GM19023 (cell line): Measurements from ENCODE around the gene UBAP1L.

Source experiments
- ATAC-seq: cut with Tn5 transposase; IDR thresholded peaks from one replicate; pipeline ENCODE4 v1.9.1; 2021; ENCODE audit warnings: mild to moderate bottlenecking, moderate library complexity; ENCODE audit not compliant: unreplicated experiment

The UBAP1L gene

GRCh38 chr15:65067645-65068402 is 47.2 kb downstream of the UBAP1L start, which contains the start of gene RASL12:
RASL12 (minus strand) TSS chr15:65067991; CDS start chr15:65067835, 156 bp downstream.
- no peak for ATAC-seq

- ATAC-seq = no peak
These were observed 47.7 kb downstream of the UBAP1L start for GRCh38 chr15:65067317-65067644.

GRCh38 chr15:65066635-65067316 is 48.2 kb downstream of the UBAP1L start:
- no peak for ATAC-seq

- no peak for ATAC-seq
These were observed 48.9 kb downstream of the UBAP1L start for GRCh38 chr15:65066001-65066634.

GRCh38 chr15:65062726-65063125 is 52.3 kb downstream of the UBAP1L start:
- no peak for ATAC-seq

GRCh38 chr15:65062061-65062460 is 52.9 kb downstream of the UBAP1L start:
- no peak for ATAC-seq

- no peak for ATAC-seq
These were observed 54.2 kb downstream of the UBAP1L start for GRCh38 chr15:65060641-65061397.

- no peak for ATAC-seq
These were observed 54.9 kb downstream of the UBAP1L start for GRCh38 chr15:65059931-65060596.

GRCh38 chr15:65059369-65059750 is 55.6 kb downstream of the UBAP1L start:
- ATAC-seq = no peak

- no peak for ATAC-seq
These were observed 56.3 kb downstream of the UBAP1L start for GRCh38 chr15:65058394-65059368.

- no peak for ATAC-seq
These were observed 57.5 kb downstream of the UBAP1L start for GRCh38 chr15:65057549-65057940.

- no peak for ATAC-seq
These were observed 58.0 kb downstream of the UBAP1L start for GRCh38 chr15:65056868-65057548.

GRCh38 chr15:65056106-65056505 is 58.9 kb downstream of the UBAP1L start:
- no peak for ATAC-seq

- ATAC-seq = no peak
These were observed 59.7 kb downstream of the UBAP1L start for GRCh38 chr15:65055201-65055870.

- ATAC-seq = no peak
These were observed 60.4 kb downstream of the UBAP1L start for GRCh38 chr15:65054333-65055200.

- ATAC-seq = no peak
These were observed 62.0 kb downstream of the UBAP1L start for GRCh38 chr15:65052956-65053355.

- no peak for ATAC-seq
These were observed 63.7 kb downstream of the UBAP1L start for GRCh38 chr15:65051266-65051665.

GRCh38 chr15:65050270-65050669 is 64.7 kb downstream of the UBAP1L start:
- ATAC-seq = no peak
